ENCODE data around the gene DNMT3B.
"Not testable (repeated sequence)": the region's sequence is repeated elsewhere in the genome, so short reads cannot be mapped to it uniquely, and the experiment has no call there.

DNMT3B gene

GRCh38 chr20:32761831-32762753 is at the start of gene DNMT3B:
Gene DNMT3B, plus strand, starts transcription at chr20:32762385. Its CDS starts 17,939 bp downstream, at chr20:32780324.
- TF ChIP-seq CTCF (IDR thresholded peaks at IDR 0.05; ENCODE audit: control insufficient read depth, extremely low read depth, insufficient read depth), result peak; percentile 46
- H3K4me3 ChIP-seq (ENCODE audit: low read depth, low read length), result peak within 1 kb of the TSS; percentile 91
- peak; percentile 31 for DNase-seq (ENCODE audit: low read depth)

GRCh38 chr20:32718749-32719348 is 43.3 kb upstream of the DNMT3B start:
- TF ChIP-seq CTCF (IDR thresholded peaks at IDR 0.05; ENCODE audit: control insufficient read depth, extremely low read depth, insufficient read depth), result no peak
- DNase-seq (ENCODE audit: low read depth), result no peak
- no peak overlapping the region for H3K4me3 ChIP-seq (ENCODE audit: low read depth, low read length)

- DNase-seq (ENCODE audit: low read depth), result no peak
- no peak for TF ChIP-seq CTCF (IDR thresholded peaks at IDR 0.05; ENCODE audit: control insufficient read depth, extremely low read depth, insufficient read depth)
Measured at GRCh38 chr20:32727683-32728082, 34.5 kb upstream of the DNMT3B start.

GRCh38 chr20:32728435-32728834 is 33.8 kb upstream of the DNMT3B start:
- not testable (repeated sequence) for DNase-seq (ENCODE audit: low read depth)

More at GRCh38 chr20:32727683-32728082, 34.5 kb upstream of the DNMT3B start:
- no peak overlapping the region for H3K4me3 ChIP-seq (ENCODE audit: low read depth, low read length)

GRCh38 chr20:32729334-32729733 is 32.9 kb upstream of the DNMT3B start:
- not testable (repeated sequence) for DNase-seq (ENCODE audit: low read depth); H3K4me3 ChIP-seq (ENCODE audit: low read depth, low read length)

More at GRCh38 chr20:32728435-32728834, 33.8 kb upstream of the DNMT3B start:
- H3K4me3 ChIP-seq (ENCODE audit: low read depth, low read length), result not testable (repeated sequence)

- TF ChIP-seq CTCF (IDR thresholded peaks at IDR 0.05; ENCODE audit: control insufficient read depth, extremely low read depth, insufficient read depth), result no peak
- DNase-seq (ENCODE audit: low read depth), result no peak
- no peak overlapping the region for H3K4me3 ChIP-seq (ENCODE audit: low read depth, low read length)
Measured at GRCh38 chr20:32731882-32732266, 30.3 kb upstream of the DNMT3B start.

GRCh38 chr20:32737371-32738223 is 24.6 kb upstream of the DNMT3B start:
- H3K4me3 ChIP-seq (ENCODE audit: low read depth, low read length), result no peak overlapping the region
- DNase-seq (ENCODE audit: low read depth), result no peak
- TF ChIP-seq CTCF (IDR thresholded peaks at IDR 0.05; ENCODE audit: control insufficient read depth, extremely low read depth, insufficient read depth), result no peak
